Neutrophil (primary cell): ENCODE results near the gene PPP2R2C.

Experiments used
- H3K27ac ChIP-seq: fragments of 200-600 bp; sonication (generic); 2 replicates; pipeline ENCODE4 v1.5.1; 2016; ENCODE audit warnings: mild to moderate bottlenecking, moderate library complexity
- H3K27me3 ChIP-seq: fragments of 200-600 bp; sonication (generic); 2 replicates; pipeline ENCODE4 v1.6.0; 2016; ENCODE audit warnings: mild to moderate bottlenecking
- H3K36me3 ChIP-seq: fragments of 200-600 bp; sonication (generic); 2 replicates; pipeline ENCODE4 v1.5.1; 2017
- H3K4me1 ChIP-seq, 2 experiments: fragments of 200-600 bp in 1 of 2; sonication (generic) in 1 of 2; 1 replicate in 1 of 2; 2 replicates in 1 of 2; pipeline versions ENCODE4 v1.5.1 to v1.6.1; 2013 to 2016; ENCODE audit warnings: low read depth in 1 of 2, low read length in 1 of 2, mild to moderate bottlenecking in 1 of 2, moderate library complexity in 1 of 2; ENCODE audit not compliant: control insufficient read depth in 1 of 2, insufficient read depth in 1 of 2
- H3K4me3 ChIP-seq, 2 experiments: fragments of 200-600 bp in 1 of 2; sonication (generic) in 1 of 2; 1 replicate in 1 of 2; 2 replicates in 1 of 2; pipeline ENCODE4 v1.5.1; 2013 to 2016; ENCODE audit warnings: low read depth in 1 of 2, low read length in 1 of 2, mild to moderate bottlenecking in 1 of 2, moderate library complexity in 1 of 2
- H3K9me3 ChIP-seq: fragments of 200-600 bp; sonication (generic); 2 replicates; pipeline ENCODE4 v1.5.1; 2016
- TF ChIP-seq, protein P1 (sequence below): fragments of 200-600 bp; sonication (generic); IDR thresholded peaks from 2 replicates; pipeline ENCODE4 v1.5.1; 2016; ENCODE audit warnings: antibody characterized with exemption

Gene PPP2R2C

DNA sequence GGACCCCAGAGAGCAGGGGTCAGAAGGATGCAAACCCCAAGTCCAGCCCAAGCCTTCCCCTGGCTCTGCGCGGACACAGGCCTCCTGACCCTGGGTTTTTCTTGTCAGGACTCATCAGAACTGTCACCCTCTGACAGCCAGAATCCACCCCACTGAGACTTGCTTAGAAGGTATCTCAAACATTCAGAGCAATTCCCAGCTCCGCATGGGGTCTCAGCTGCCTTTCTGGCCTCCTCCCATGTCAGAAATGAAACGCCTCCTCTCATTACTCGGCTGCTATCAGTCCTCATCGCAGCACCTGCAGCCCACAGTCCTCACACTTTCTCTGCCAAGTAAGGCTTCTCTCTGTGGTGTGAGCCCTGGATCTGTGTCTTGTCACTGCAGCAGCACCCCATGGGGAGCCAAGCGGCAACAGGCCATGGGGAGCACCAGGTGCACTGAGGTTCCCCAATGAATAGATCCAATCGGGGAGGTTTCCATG is 105.0 kb downstream of the PPP2R2C start:
- Histone ChIP-seq H3K27me3 (no peaks in the 10 kb centered on the region), H3K27ac (no peak overlapping the region), H3K4me3 (no peak overlapping the region), H3K9me3 (no peaks in the 10 kb centered on the region), H3K36me3 (no peaks in the 10 kb centered on the region), H3K4me1 (no peaks in the 10 kb centered on the region)
- TF ChIP-seq, protein P1, sequence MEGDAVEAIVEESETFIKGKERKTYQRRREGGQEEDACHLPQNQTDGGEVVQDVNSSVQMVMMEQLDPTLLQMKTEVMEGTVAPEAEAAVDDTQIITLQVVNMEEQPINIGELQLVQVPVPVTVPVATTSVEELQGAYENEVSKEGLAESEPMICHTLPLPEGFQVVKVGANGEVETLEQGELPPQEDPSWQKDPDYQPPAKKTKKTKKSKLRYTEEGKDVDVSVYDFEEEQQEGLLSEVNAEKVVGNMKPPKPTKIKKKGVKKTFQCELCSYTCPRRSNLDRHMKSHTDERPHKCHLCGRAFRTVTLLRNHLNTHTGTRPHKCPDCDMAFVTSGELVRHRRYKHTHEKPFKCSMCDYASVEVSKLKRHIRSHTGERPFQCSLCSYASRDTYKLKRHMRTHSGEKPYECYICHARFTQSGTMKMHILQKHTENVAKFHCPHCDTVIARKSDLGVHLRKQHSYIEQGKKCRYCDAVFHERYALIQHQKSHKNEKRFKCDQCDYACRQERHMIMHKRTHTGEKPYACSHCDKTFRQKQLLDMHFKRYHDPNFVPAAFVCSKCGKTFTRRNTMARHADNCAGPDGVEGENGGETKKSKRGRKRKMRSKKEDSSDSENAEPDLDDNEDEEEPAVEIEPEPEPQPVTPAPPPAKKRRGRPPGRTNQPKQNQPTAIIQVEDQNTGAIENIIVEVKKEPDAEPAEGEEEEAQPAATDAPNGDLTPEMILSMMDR, result no peak

DNA sequence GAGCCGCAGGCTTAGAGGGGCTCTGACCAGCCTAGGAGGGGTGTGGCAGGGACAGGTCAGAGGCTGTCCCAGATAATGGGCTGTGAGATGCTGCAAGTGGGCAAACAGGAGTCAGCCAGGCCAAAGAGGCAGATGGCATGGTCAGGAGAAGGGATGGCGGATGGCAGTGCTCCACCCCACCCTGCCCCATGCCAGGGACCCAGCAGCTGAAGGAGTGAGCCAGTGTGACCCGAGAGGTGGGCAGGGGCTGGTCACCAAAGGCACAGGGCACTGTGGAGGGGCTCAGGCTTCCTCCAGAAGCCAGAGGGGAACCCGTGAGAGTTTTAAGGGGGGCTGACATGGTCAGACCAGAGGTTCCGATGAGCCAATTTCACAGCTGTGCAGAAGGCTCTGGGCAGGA is 105.8 kb downstream of the PPP2R2C start:
- Histone ChIP-seq H3K4me1 (no peaks in the 10 kb centered on the region), H3K9me3 (no peaks in the 10 kb centered on the region), H3K27me3 (no peaks in the 10 kb centered on the region), H3K27ac (no peak overlapping the region), H3K4me3 (no peak overlapping the region), H3K36me3 (no peaks in the 10 kb centered on the region)
- TF ChIP-seq, protein P1, result no peak

DNA sequence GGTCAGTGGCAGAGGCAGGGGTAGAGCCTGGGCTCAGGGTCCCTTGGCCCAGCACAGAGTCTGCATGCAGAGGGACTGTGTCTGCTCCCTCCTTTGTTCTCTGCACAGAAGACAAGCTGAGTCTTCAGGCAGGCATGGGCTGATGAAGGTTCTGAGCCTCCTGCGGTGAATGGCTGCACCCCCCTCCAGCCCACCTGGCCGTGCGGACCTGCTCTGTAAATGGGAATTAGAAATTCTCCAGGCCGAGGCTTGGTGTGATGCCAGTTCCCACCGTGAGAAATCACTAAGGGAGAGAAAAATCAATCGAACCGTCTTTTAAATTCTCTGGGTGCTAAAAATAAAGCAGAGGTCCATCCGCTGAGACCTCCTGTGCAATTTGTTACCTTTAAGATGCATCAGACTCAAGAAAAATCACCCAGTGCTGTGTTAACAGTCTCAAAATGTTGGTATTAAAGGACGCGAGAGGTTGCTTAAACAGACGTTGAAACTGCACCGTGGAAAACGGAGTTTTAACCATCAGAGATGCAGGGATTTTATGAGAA is 106.8 kb downstream of the PPP2R2C start:
- no peaks in the 10 kb centered on the region for H3K36me3 ChIP-seq
- no peaks in the 10 kb centered on the region for H3K27me3 ChIP-seq
- TF ChIP-seq, protein P1, result no peak

DNA sequence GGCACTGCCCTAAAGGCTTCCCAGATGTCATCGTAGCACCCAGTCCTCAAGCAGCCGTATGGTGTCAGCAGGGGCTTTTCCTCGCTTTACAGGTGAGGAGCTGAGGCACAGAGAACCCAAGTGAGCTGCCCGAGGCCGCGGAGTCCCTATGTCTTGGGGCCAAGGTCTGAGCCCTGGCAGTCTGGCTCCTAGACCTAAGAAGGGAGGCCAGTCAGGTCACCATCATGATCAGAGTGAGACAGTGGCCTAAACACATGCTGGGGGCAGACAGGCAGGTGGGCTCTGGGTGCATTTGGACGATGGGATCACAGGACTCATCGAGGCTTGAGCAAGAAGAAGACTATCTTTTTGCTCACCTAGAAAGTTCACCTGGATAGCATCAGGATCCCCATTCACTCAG is 107.8 kb downstream of the PPP2R2C start:
- Histone ChIP-seq H3K4me3 (no peak overlapping the region), H3K27ac (no peak overlapping the region), H3K27me3 (no peaks in the 10 kb centered on the region), H3K9me3 (no peaks in the 10 kb centered on the region), H3K36me3 (no peaks in the 10 kb centered on the region), H3K4me1 (no peaks in the 10 kb centered on the region)
- TF ChIP-seq, protein P1, result no peak

More for the DNA sequence above, 106.8 kb downstream of the PPP2R2C start:
- H3K4me1 ChIP-seq, result no peaks in the 10 kb centered on the region
- no peak overlapping the region for H3K27ac ChIP-seq
- H3K4me3 ChIP-seq, result no peak overlapping the region
- no peaks in the 10 kb centered on the region for H3K9me3 ChIP-seq

DNA sequence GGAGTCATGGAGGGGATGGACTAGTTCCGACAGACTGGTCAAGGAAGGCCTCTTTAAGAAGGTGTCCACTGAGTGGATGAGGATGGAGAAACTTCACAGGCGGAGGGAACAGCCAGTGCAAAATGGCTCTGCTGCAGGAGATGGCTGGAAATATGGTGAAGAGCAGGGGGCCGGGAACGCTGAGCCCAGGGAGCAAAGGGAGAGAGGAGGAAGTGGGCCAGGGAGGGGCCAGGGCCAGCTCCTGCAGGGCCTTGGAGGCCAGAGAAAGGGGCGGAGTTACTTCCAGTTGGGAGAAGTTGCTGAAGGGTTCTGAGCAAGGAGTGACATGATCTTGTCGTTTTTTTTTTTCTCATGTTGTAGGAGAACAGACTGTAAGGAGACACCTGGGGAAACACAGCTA is 108.3 kb downstream of the PPP2R2C start:
- Histone ChIP-seq H3K27me3 (no peaks in the 10 kb centered on the region), H3K4me3 (no peak overlapping the region), H3K36me3 (no peaks in the 10 kb centered on the region), H3K27ac (no peak overlapping the region), H3K9me3 (no peaks in the 10 kb centered on the region), H3K4me1 (no peaks in the 10 kb centered on the region)
- TF ChIP-seq, protein P1, result no peak
